ENCODE measurements around the gene SLC9A7. TPM values are rescaled to one million over a fixed set of nuclear protein-coding genes. Genes with fewer than 3 reads are reported as not detected.
"Not testable (repeated sequence)": the region's sequence is repeated elsewhere in the genome, so short reads cannot be mapped to it uniquely, and the experiment has no call there.

SLC9A7 gene
- total RNA-seq (2014; rRNA removed; shearing (Covaris generic)): 18.4 and 22.8 TPM in 2 replicates
- polyA plus RNA-seq (2015; cell fraction: cytosol; rRNA removed): 20.3 and 24.0 TPM in 2 replicates
- polyA plus RNA-seq (2015; cell fraction: nucleus; rRNA removed): 30.7 and 30.8 TPM in 2 replicates

DNA sequence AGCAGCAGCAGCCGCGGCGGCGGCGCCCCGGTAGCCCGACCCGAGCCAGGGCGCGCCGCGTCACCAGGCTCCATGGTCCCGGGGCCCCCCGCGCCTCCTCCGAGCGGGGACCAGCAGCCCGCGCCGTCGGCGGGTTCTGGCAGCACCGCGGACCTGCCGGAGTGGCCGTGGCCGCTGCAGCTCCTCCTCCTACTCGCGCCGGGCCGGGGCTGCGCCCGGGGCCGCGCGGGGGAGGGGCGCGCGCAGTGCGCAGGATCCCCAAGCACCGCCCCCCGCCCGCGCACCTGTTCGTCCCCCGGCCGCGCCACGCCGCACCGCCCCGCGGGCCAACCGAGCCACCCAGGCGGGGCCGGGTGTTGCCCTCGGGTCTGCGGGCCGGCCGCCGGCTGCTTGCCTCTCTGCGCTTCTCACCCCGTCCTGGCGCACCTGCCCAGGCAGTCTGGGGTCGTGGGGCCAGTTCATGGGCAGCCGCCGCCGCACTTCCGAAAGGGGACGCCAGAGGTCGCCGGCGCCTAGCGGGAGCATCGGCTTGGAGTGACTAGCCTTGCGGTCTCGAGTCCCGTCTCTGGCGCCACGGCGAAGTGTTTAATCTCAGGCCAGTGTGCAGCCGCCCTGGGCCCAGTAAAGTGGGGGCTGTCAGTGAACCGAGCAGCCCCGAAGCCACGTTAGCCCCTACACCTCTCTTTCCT lies at the start of gene SLC9A7:
TSS of gene SLC9A7 (minus strand) at position 163 of the 689 bp plus-strand sequence. CDS start at position 74, 89 bp downstream.
- peak; percentile 78 for DNase-seq (ENCODE audit: low read depth)

DNA sequence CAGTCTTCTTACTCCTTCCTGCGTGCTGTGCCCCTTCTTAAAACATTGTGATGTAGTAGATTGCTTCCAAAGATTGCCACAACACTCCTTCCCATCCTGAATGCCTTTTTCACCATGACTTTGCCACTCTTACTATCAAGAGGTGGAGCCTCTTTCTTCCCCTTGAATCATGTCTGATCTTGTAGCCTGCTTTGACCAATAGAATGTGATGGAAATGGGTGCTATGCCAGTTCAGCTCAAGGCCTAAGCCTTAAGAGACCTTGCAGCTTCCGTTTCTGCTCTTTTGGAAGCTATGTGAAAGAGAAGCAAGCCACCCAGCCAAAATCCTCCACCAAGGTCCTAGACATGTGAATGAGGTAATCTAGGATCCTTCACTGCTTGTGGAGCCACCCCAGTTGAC lies 46.4 kb upstream of the SLC9A7 start:
- DNase-seq (ENCODE audit: low read depth): no peak

DNA sequence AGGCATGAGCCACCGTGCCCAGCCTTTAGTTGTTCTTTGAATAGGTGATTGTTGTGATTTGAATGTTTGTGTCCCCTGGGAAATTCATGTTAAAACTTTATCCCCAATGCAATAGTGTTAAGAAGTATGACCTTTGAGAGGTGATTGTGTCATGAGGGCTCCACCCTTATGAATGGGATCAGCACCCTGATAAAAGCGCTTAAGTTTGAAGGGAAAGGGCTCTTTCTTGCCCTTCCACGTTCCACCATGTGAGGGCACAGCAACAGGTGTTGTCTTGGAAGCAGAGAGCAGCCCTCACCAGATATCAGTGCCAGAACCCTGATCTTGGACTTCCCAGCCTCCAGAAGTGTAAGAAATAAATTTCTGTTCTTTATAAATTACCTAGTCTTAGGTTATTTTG lies 44.2 kb upstream of the SLC9A7 start:
- peak; percentile 10 for DNase-seq (ENCODE audit: low read depth)

DNA sequence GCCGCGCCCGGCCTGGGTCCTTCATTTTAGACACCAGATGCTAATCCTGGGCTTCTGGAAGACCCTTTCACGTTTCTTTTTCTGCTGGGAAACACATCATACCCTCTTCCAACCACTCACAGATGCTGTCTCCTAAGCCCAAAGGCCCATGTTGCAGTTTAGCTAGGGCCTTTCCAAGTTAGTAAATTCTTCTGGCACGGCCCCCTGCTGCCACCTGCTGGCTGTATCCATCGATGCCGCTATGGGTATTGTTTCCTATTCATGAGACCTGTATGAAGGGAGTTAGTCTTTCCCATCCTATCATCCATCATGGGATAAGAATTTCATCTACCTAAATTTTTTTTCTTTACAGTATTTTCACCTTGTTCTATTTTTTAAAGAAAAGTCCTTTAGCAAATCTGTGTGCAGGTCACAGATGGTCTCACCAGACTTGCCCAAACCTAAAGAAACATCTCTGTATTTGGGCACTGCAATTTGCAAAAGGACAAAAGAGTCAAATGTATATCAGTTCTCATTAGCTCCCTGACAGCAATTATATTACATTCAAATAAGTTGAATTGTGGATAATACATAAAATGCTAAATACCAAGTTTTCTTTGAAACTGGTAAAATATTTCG lies 37.8 kb upstream of the SLC9A7 start:
- DNase-seq (ENCODE audit: low read depth): peak; percentile 72

DNA sequence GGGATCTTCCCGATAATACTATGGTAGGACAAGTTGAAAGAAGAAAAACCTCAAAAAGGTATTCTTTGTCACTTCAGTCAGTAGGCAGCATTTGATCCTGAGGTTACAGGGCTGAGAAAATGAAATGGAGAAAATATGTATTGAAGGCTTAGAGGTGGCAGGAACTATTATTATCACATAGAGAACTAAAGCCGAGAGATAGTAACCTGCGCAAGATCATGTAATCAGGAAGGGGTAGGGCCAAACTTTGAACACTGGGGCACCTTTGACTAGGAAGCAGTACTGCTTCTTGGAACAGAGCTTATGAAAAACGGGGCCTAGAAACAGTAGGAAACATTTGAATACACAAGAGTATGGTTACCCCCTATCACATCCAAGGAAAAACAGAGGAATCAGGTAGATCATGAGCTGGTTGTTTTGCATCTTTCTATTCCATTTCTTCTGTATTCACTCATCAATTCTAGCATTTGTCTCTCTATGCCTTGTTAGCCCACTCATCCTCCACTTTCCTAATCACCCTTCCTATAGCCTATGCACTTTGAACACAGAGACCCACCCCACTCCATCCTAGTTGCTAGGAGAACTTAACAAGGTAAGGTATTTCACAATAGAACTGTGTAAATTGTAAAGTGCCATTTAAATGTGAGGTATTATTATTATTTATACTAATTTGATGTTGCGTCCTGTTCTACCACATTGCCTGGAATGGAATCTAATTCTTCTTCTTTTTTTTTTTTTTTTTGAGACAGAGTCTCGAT lies 34.6 kb upstream of the SLC9A7 start:
- DNase-seq (ENCODE audit: low read depth): no peak

DNA sequence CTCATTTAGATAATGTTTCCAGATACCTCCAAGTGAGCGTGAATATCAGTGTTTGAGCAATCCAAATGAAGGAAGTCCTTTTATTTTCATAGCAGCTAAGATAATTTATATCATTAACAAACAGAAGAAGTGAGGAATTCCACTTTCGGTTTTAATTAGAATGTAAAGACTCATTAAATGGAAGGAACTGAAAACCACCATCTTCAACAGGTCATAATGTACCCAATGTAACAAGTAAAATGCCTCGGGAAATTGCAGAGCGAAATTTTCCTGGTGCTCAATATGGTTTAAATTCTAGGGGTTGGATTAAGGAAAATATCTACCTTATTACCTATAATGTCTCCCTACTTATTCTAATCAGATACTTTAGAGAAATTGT lies 33.9 kb upstream of the SLC9A7 start:
- no peak for DNase-seq (ENCODE audit: low read depth)

DNA sequence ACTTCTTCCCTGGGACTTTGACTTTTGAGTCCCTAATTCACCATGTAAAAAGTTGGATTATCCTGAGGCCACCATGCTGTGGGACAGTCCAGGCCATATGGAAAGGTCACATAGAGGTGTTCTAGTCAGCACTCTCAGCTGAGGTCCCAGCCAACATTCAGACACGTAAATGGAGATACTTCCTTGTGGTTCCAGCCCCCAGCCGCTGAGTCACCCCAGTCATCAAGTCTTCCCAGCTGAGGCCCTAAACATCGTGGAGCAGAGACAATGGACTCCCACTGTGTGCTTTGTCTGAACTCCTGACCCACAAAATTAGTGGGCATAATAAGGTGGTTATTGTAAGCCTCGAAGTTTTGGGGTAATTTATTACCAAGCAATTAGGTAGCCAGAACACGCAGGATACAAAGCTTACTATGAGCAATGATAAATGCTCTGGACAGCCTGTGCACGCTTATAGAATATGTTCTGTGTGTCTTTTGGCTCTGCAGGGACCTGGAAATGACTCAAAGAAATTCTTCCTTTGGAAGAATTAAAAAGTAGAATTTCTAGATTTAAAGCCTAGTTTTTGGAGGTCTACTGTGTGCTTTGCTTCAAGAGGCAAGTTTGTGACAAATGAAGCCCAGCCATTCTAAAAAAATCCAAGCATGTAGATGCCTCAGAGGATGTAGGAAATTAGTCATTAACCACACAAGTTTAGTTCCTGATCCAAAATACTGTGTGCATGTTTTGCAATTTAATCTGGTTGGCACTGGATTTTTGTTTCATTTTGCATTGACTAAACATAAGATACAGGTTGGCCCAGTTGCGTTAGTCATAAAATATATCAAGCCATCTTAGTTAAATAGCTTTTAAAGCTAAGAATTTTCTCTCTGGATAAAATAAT lies 33.2 kb upstream of the SLC9A7 start:
- peak; percentile 92 for DNase-seq (ENCODE audit: low read depth)

DNA sequence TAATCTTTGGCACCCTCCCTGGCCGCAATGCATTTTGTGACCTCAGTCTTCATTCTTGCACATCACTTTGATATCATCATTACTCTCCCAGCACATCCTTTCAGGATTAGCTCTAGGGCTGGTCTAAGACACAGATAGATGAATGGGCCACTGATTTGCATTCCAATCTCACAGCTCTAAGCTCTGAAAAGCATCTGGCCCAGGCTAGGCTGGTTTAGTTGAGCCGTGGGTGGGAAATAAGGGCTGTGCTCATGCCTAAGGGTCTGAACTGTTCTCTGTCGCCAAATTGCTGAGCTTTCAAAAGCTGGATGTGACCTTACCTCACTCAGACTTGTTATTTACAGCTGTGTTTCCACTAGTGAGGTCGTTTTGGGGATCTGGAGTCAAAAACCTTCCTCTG lies 30.0 kb upstream of the SLC9A7 start:
- DNase-seq (ENCODE audit: low read depth): no peak

DNA sequence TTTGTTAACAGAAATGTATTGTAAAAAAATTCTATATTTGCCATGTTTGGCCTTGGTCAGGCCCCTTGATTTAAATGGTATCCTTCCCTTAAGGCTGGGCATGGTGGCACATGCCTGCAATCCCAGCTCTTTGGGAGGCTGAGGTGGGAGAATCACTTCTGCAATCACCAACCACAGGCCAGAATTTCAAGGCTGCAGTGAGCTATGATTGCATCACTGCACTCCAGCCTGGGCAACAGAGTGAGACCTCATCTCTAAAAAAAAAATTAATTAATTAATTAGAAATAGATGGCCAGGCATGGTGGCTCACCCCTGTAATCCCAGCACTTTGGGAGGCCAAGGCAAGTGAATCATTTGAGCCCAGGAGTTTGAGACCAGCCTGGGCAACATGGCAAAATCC lies 25.5 kb upstream of the SLC9A7 start:
- not testable (repeated sequence) for DNase-seq (ENCODE audit: low read depth)

DNA sequence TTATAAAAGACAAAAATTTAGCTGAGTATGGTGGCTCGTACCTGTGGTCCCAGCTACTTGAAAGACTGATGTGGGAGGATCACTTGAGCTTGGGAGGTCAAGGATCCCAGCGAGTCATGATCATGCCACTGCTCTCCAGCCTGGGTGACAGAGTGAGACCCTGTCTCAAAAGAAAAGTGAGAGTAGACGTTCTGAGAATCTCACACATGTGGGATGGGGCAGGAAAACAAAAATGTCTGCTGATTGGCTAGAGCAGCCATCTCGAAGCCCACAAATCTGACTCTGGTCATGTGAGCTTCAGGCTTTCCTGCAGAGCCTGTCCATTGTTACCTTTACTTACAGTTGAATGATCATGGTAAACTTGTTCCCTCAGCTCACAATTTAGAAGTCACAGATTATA lies 23.1 kb upstream of the SLC9A7 start:
- DNase-seq (ENCODE audit: low read depth): no peak

DNA sequence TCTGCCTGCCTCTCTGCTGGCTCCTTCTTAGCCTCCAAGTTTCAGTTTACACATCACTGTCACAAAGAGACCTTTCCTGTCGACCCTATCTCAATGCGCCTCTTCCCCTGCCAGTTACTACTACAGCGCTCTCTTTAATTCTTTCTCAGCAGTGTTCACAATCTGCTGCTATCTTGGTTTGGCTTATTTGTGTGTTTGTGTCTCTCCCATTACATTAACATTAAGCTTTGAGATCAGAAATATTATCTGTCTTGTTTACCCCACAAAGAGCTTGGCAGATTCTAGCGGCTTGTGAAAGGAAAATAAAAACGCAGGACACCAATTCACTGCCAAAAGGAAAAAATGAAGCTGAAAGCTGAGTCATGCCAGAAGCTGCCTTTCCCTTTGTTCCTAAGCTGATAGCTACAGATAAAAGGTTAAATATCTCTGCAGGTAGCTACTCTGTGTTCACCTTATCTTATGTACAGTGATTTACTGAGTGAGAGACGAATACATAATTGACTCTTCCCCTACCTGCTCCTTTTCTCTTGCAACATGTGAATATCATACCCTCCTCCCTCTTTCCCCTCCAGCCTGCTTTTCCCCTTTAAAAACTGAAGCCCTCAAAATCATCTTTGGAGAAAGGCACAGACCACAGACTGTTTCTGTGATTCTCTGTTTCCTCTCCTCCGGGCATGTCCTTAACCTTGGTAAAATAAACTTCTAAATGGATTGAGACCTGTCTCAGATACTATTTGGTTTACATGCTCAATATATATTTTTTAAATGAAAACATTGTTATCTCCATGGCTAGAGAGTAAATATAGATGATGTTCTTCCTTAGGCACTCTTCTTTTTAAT lies 19.3 kb upstream of the SLC9A7 start:
- peak; percentile 22 for DNase-seq (ENCODE audit: low read depth)

DNA sequence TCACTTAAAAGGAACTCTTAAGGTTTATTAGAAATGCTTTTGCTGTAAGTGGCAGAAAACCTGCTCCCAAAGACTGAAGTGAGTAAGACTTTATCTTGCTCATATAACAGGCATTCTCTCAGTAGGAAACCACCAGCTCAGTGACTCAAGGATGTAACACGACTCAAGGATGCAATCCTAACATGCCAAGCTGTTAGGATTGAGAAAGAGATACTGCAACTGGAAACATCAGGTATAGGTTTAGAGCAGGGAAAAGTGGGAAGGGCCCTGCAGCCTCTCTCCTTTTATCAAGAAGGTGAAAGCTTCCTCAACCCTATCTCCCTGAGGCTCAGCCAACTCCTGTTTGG lies 11.9 kb upstream of the SLC9A7 start:
- DNase-seq (ENCODE audit: low read depth): peak; percentile 87

DNA sequence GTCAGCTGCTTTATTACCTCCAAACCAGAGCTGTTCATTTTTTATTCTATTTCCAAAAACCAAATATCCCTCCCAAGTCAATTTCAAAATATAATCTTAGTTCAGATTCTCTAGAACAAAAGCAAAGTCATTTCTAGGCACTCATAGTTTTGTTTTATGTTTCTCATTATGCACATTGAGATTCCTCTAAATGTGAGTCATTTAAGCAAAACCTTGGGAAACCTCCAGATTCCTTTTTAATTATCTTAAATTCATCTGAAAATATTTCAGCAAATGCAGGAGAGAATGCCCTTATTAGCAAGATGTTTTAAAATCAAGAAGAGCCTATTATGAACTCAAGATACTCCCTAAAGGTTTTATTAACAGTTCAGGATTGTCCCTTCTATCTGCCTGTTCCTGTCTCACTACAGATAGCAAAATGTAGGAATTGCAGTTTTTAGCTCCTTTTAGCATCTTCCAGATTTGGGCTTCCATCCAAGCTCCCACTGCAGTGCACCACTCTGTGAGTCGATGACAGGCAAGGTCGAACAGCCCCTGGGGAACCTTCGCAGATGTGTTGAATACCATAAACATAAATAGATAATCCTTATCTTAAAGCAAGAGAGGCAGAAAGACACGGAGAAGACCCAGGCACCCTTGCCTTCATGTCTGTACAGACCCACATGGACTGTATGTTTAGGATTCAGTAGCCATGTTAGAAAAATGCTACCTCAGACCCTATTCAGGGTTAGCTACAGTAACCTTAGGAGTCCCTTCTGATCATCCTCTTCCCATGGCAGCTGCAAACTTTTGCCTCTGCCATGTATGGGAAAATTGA lies 11.3 kb upstream of the SLC9A7 start:
- peak; percentile 61 for DNase-seq (ENCODE audit: low read depth)

DNA sequence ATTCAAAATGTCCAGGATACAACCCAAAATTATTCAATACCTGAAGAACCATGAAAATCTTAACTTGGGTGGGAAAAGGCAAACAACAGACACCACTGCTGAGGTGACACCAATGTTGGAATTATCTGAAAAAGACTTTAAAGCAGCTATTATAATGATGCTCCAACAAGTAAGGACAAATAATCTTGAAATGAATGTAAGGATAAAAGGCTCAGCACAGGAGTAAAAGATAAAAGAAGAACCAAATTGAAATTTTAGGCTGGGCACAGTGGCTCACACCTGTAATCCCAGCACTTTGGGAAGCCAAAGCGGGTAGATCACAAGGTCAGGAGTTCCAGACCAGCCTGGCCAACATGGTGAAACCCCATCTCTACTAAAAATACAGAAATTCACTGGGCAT lies 4.0 kb upstream of the SLC9A7 start:
- no peak for DNase-seq (ENCODE audit: low read depth)

DNA sequence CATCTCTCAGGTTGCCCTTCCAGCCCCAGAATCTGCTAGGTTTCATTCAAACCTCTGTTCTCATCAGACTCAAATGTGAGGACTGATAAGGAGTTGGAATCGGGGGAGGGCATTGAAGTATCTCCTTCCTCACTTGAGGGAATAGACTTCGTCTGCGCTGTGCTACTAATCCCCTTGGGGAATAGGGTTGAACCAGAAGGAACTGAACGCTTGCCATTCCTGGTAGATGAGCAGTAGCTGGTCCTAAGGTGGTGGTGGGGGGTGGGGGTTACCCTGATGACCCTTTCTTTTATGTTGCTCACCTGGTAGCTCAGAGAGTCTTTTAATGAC lies 692 bp upstream of the SLC9A7 start:
- no peak for DNase-seq (ENCODE audit: low read depth)

DNA sequence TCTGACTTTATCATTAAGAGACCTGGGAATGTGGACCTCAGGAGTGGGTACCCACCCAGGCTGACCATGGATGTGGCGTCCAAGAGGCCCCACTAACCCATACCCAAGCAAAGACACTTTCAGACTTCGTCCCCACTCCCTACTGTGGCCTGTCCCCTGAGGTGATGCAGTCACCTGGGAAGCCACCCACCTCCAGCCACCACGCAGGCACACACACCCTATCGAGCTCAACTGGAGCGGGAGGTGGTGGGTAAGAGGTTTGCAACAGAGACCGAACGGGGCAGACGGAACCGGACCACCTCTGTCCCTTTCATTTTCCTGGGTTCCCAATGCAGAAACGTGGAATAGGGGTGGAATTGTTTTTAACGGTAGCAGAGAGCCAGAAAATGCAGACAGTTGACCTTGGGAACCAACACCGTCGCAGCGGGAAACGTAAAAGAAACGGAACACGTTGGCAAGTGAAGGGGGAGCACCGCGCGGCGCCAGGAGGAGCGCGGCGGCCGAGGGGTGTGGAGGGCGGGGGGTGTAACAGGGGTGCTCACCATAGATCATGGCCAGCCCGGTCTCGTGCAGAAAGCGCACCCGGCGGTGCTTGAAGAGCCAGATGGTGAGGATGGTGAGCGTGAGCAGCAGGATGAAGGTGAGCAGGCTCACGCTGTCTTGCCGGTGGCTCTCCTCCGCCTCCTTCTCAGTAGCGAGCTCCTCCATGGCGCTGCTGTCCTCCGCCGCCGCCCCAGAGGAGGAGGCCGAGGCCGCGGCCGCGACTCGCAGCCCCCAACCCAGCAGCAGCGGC lies 559 bp downstream of the SLC9A7 start:
- peak; percentile 13 for DNase-seq (ENCODE audit: low read depth)

DNA sequence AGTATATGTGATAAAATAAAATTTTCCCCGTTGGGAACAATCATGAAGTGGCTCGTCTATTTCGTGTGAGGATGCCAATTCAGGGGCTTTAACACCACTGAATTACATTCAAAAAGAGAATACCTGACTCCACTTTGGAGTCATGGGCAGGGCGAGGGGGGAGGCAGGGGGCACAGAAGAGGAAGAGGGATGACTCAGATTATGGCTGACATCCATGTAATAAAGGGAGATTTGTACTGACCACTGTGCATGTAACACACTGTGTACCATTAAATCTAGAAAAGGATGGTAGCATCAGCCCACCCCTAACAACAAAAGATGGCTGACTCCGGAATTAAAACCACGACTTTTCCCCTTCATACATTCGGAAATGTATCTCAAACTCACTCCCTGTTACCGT lies 1.3 kb downstream of the SLC9A7 start:
- peak; percentile 69 for DNase-seq (ENCODE audit: low read depth)

DNA sequence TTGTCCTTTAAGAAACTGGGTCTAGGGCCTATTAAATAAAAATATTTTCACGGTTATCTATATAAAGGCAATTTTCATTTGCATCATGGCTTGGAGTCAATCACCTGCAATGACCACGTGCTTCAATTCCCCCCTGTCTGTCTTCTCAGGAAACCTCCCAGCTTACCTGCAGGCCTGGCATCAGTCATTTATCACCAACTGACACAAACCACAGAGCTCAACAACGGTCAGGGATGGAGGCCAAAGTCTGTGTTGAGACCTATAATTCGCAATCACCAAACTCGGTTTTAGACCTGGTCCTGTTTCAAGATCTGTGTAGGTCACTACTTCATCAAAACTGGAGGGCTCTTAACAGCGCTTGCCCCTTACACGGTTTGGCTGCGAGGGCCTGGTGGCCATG lies 1.9 kb downstream of the SLC9A7 start:
- DNase-seq (ENCODE audit: low read depth): no peak

DNA sequence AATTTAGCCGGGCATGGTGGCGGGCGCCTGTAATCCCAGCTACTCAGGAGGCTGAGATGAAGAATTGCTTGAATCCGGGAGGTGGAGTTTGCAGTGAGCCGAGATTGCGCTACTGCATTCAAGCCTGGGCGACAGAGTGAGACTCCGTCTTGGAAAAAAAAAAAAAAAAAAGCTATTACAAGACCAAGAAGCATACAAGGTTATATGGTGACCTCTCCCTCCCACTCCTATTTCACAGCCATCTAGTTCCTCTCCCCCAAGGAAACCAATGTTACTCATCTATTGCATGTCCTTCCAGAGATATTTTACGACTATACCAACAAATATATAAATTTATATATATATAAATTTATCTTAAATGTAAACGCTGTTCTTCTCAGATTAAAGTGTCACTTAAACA lies 3.2 kb downstream of the SLC9A7 start:
- DNase-seq (ENCODE audit: low read depth): no peak

Measured in HT1080 (cell line).